RPMI8226 (cell line): ENCODE data around the gene SUGP2.
"Not testable (repeated sequence)": the region's sequence is repeated elsewhere in the genome, so short reads cannot be mapped to it uniquely, and the experiment has no call there.

Experiments
- DNase-seq: peaks from one replicate; pipeline ENCODE4 v3.0.0-alpha.2; 2015

The SUGP2 gene

GRCh38 chr19:19028526-19028925 lies 4.8 kb downstream of the SUGP2 start:
- DNase-seq = no peak

- no peak for DNase-seq
These were observed 6.1 kb downstream of the SUGP2 start for GRCh38 chr19:19027228-19027627.

- DNase-seq = no peak
These were observed 6.9 kb downstream of the SUGP2 start for GRCh38 chr19:19026299-19026971.

- DNase-seq = no peak
These were observed 7.5 kb downstream of the SUGP2 start for GRCh38 chr19:19025861-19026260.

- not testable (repeated sequence) for DNase-seq
These were observed 9.9 kb downstream of the SUGP2 start for GRCh38 chr19:19023376-19023775.

- DNase-seq = no peak
These were observed 10.8 kb downstream of the SUGP2 start for GRCh38 chr19:19022380-19022961.

GRCh38 chr19:19021115-19021514 lies 12.2 kb downstream of the SUGP2 start:
- no peak for DNase-seq

- no peak for DNase-seq
These were observed 22.8 kb downstream of the SUGP2 start for GRCh38 chr19:19010551-19010950.

- DNase-seq = no peak
These were observed 23.4 kb downstream of the SUGP2 start for GRCh38 chr19:19009951-19010350.

- DNase-seq = no peak
These were observed 27.1 kb downstream of the SUGP2 start for GRCh38 chr19:19006213-19006612.

- DNase-seq = no peak
These were observed 29.2 kb downstream of the SUGP2 start for GRCh38 chr19:19004144-19004543.

- DNase-seq = peak; percentile 24
These were observed 33.3 kb downstream of the SUGP2 start for GRCh38 chr19:18999896-19000620.

GRCh38 chr19:18999016-18999758 lies 34.1 kb downstream of the SUGP2 start:
- DNase-seq = peak; percentile 30

- no peak for DNase-seq
These were observed 35.0 kb downstream of the SUGP2 start for GRCh38 chr19:18998276-18998675.

GRCh38 chr19:18996796-18997394 lies 36.4 kb downstream of the SUGP2 start:
- DNase-seq = no peak

GRCh38 chr19:18996351-18996750 lies 37.0 kb downstream of the SUGP2 start:
- no peak for DNase-seq

- DNase-seq = peak; percentile 60
These were observed 37.5 kb downstream of the SUGP2 start for GRCh38 chr19:18995804-18996241.

GRCh38 chr19:18993115-18993514 lies 40.2 kb downstream of the SUGP2 start:
- DNase-seq = no peak

- no peak for DNase-seq
These were observed 40.6 kb downstream of the SUGP2 start for GRCh38 chr19:18992696-18993095.

- DNase-seq = no peak
These were observed 41.8 kb downstream of the SUGP2 start for GRCh38 chr19:18991468-18991867.

- DNase-seq = no peak
These were observed 42.3 kb downstream of the SUGP2 start for GRCh38 chr19:18991006-18991405.

GRCh38 chr19:18990128-18990708 lies 43.1 kb downstream of the SUGP2 start:
- no peak for DNase-seq

GRCh38 chr19:18989316-18989715 lies 44.0 kb downstream of the SUGP2 start:
- DNase-seq = no peak
